GM12875 (cell line): ENCODE measurements around the gene GPR31.

Experiments
- H3K4me3 ChIP-seq: one replicate; pipeline ENCODE4 v1.5.1; 2011; ENCODE audit warnings: low read depth, low read length, control low read depth
- TF ChIP-seq, protein P1 (sequence below): IDR thresholded peaks from 2 replicates; pipeline ENCODE4 v1.5.1; 2011; ENCODE audit warnings: low read depth, mild to moderate bottlenecking, control low read depth, inconsistent platforms, low read length, moderate library complexity, borderline replicate concordance; ENCODE audit not compliant: insufficient read depth

Gene GPR31

DNA sequence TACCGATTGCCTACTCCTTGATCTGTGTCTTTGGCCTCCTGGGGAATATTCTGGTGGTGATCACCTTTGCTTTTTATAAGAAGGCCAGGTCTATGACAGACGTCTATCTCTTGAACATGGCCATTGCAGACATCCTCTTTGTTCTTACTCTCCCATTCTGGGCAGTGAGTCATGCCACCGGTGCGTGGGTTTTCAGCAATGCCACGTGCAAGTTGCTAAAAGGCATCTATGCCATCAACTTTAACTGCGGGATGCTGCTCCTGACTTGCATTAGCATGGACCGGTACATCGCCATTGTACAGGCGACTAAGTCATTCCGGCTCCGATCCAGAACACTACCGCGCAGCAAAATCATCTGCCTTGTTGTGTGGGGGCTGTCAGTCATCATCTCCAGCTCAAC lies 21.4 kb downstream of the GPR31 start:
- H3K4me3 ChIP-seq = no peak overlapping the region
- TF ChIP-seq, protein P1, sequence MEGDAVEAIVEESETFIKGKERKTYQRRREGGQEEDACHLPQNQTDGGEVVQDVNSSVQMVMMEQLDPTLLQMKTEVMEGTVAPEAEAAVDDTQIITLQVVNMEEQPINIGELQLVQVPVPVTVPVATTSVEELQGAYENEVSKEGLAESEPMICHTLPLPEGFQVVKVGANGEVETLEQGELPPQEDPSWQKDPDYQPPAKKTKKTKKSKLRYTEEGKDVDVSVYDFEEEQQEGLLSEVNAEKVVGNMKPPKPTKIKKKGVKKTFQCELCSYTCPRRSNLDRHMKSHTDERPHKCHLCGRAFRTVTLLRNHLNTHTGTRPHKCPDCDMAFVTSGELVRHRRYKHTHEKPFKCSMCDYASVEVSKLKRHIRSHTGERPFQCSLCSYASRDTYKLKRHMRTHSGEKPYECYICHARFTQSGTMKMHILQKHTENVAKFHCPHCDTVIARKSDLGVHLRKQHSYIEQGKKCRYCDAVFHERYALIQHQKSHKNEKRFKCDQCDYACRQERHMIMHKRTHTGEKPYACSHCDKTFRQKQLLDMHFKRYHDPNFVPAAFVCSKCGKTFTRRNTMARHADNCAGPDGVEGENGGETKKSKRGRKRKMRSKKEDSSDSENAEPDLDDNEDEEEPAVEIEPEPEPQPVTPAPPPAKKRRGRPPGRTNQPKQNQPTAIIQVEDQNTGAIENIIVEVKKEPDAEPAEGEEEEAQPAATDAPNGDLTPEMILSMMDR = no peak

DNA sequence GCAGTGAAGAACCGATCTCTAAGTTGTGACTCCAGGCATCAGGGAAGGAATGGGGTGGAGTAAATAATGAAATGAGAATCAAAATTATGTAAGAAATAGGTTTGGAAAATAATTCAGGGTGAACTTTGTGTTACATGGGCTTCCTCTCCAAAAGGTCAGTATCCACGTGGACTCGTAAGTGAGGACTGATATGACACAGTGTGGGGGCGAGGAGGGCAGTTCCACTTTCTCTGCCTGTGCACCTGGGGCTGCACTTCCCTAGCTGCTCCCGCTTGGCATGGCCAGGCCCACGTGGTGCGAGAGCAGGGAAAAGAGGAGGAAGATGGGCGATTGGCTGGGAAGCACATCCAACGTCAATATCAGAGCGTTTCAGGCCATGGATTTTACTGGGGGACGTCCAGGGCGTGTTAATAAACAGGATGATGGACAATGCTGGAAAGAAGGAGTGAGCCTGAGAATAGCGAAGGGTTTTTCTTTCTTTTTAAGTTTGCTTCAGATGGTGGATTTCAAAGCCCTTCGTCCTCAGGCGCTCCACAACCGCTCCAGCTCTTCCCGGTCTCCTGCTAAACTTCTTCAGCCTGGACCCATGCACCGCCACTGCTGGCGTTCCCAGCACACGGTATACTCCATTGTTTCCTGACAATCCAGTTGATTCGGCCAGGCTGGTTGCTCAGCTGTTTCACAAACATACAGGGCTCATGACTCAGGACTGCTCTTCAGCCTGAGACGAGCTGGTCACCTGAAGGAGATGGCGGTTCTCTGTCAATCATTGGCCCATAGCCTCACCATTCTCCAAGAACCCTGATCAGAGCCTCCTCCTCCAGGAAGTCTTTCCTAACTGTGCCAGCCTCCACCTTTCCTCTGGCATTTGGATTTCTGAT lies 23.1 kb downstream of the GPR31 start:
- TF ChIP-seq, protein P1 = no peak
- no peak overlapping the region for H3K4me3 ChIP-seq

DNA sequence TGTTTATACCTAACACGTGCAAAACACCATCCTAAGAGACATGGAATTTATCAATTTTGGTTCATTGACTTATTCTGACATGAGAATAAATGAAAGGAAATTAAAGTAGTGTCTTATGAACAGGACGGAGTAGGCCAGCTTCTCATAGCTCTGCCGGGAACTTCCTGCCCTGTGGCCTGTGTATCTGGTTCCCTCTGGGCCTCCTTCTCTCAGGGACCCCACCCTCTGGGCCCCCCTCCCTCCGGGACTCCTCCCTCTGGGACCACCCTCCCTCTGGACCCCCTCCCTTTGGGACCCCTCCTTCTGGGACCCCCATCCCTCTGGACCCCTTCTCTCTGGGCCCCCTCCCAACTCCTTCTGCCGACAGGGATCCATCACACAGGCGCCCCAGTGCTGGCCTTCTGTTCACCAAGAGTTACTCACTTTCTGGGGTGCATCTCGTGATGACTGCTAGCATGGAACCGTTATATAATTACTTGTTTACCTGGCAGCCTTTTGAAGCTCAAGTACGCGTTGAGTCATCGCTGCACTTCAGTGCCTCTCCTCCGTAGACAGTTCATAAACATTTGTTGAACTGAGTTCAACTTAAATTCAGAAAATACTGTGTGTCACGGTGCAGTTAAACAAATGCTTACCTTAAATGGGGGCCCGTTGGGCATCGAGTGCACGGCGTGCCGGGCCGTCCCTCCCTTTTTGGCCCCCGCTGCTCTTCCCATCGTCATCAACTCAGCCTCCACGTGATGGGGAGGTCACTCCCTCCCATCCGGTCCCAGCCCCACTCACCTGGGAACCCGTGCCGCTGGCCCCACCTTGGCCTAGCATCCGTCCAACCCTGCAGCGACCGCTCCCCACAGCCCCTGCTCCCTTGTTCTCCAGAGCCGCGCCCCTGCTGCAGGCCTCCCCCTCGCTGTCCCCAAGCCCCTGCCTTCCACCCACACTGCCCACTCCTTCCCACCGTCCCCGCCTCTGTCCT lies 26.8 kb downstream of the GPR31 start:
- TF ChIP-seq, protein P1 = no peak
- no peak overlapping the region for H3K4me3 ChIP-seq

DNA sequence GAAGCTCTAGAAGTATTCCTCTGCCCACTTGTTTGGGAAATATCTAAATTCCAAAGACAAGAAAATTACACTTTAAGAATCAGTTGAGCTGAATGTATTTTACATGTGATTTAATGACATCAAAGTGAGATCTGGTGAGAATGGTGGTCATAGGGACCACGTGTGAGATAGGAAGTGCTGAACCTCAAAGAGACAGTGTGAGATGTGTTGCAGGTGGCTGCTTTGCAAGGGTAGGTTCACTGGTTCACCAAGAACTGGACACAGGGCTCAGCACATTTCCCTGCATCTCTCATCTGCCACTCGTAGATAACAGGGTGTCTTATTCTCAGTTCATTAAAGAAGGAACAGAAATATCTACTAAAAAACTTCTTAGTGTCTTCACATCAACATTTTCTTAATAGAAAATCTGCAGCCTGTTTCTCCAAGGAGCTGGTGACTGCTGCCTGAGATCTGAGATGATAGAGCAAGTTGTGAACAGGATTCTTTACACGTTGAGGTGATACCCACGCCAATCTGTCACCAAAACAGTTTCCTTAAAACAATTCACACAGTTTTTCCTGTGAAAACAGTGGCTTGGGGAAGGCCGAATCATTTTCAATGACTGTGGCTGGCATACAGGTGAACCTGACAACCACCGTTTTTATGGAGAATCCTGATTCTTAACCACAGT lies 27.6 kb downstream of the GPR31 start:
- no peak overlapping the region for H3K4me3 ChIP-seq
- TF ChIP-seq, protein P1 = no peak

DNA sequence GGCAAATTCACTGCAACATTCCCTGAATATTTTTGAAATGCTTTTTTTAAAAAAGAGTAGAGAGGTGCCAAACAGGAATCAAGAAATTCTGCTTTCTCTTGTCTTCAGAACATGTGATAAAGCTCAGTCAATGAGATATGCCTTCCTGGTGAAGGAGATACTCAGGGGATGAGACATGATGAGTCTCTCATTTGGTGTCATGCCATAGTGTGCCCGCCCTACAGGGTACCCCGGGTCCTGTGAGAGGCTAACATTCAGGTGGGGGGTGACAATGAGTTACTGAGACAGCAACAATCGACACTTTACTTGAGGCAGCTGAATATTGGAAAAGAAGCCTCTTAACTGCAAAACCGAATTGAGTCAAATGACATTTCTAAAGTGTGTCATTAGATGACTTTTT lies 28.2 kb downstream of the GPR31 start:
- H3K4me3 ChIP-seq = no peak overlapping the region
- TF ChIP-seq, protein P1 = no peak

DNA sequence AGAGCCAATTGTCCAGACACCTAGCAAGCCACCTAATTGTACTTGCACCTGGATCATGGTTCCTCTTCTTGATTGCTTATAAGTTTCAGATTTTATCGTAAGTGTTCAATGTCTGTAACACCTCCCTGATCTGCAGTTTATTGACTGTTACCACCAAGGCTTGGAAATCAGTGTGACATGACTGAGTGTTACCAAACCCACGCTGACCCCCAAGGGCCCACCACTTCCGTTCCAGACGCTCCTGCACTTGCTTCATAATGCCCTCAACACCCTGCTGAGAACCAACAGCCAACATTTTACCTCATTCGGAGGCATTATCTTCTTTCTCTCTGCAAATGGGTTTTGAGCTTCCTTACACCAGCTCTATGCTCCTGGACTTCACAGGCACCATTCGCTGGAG lies 28.6 kb downstream of the GPR31 start:
- TF ChIP-seq, protein P1 = no peak
- H3K4me3 ChIP-seq = no peak overlapping the region
